ENCODE results near the gene IGFBP7.

The IGFBP7 gene

GRCh38 chr4:57129477-57129876 is 19.3 kb upstream of the IGFBP7 start:
- DNase-seq (ENCODE audit: low read depth), result no peak

GRCh38 chr4:57127361-57127760 is 17.2 kb upstream of the IGFBP7 start:
- DNase-seq (ENCODE audit: low read depth), result no peak

GRCh38 chr4:57125996-57126395 is 15.8 kb upstream of the IGFBP7 start:
- no peak for DNase-seq (ENCODE audit: low read depth)

GRCh38 chr4:57124145-57124544 is 14.0 kb upstream of the IGFBP7 start:
- no peak for DNase-seq (ENCODE audit: low read depth)

GRCh38 chr4:57122959-57123358 is 12.8 kb upstream of the IGFBP7 start:
- DNase-seq (ENCODE audit: low read depth), result no peak

- DNase-seq (ENCODE audit: low read depth), result no peak
Observed at GRCh38 chr4:57119054-57119651, 9.0 kb upstream of the IGFBP7 start.

GRCh38 chr4:57117491-57117890 is 7.3 kb upstream of the IGFBP7 start:
- no peak for DNase-seq (ENCODE audit: low read depth)

- no peak for DNase-seq (ENCODE audit: low read depth)
Observed at GRCh38 chr4:57116245-57116644, 6.1 kb upstream of the IGFBP7 start.

GRCh38 chr4:57114973-57115372 is 4.8 kb upstream of the IGFBP7 start:
- DNase-seq (ENCODE audit: low read depth), result no peak

GRCh38 chr4:57113870-57114269 is 3.7 kb upstream of the IGFBP7 start:
- no peak for DNase-seq (ENCODE audit: low read depth)

GRCh38 chr4:57110640-57111511 is 691 bp upstream of the IGFBP7 start:
- no peak for DNase-seq (ENCODE audit: low read depth)

- no peak for DNase-seq (ENCODE audit: low read depth)
Observed at GRCh38 chr4:57109411-57109846, 756 bp downstream of the IGFBP7 start.

- no peak for DNase-seq (ENCODE audit: low read depth)
Observed at GRCh38 chr4:57106181-57106580, 4.0 kb downstream of the IGFBP7 start.

- DNase-seq (ENCODE audit: low read depth), result no peak
Observed at GRCh38 chr4:57104706-57105560, 5.3 kb downstream of the IGFBP7 start.

- no peak for DNase-seq (ENCODE audit: low read depth)
Observed at GRCh38 chr4:57103051-57103450, 7.1 kb downstream of the IGFBP7 start.

- no peak for DNase-seq (ENCODE audit: low read depth)
Observed at GRCh38 chr4:57102050-57102624, 8.0 kb downstream of the IGFBP7 start.

- DNase-seq (ENCODE audit: low read depth), result no peak
Observed at GRCh38 chr4:57100979-57101651, 9.1 kb downstream of the IGFBP7 start.

- no peak for DNase-seq (ENCODE audit: low read depth)
Observed at GRCh38 chr4:57099363-57099762, 10.8 kb downstream of the IGFBP7 start.

GRCh38 chr4:57098941-57099340 is 11.2 kb downstream of the IGFBP7 start:
- DNase-seq (ENCODE audit: low read depth), result no peak

GRCh38 chr4:57098415-57098814 is 11.8 kb downstream of the IGFBP7 start:
- no peak for DNase-seq (ENCODE audit: low read depth)

GRCh38 chr4:57097711-57098110 is 12.5 kb downstream of the IGFBP7 start:
- no peak for DNase-seq (ENCODE audit: low read depth)

GRCh38 chr4:57095956-57096355 is 14.2 kb downstream of the IGFBP7 start:
- DNase-seq (ENCODE audit: low read depth), result no peak
